SK-N-SH (cell line): ENCODE data around the gene OLAH. TPM values are rescaled to one million over a fixed set of nuclear protein-coding genes. Genes with fewer than 3 reads are reported as not detected.

Source experiments
- CTCF ChIA-PET: fragments of 300-600, 350-600 bp; formaldehyde crosslinking; extraction: SDS; loops from one replicate; lab custom pipeline; 2021; lab: Yijun Ruan, JAX
- POLR2A ChIA-PET: fragments of 350-600 bp; sonication (Branson Sonifier 250); formaldehyde crosslinking; extraction: SDS; loops from one replicate; lab custom pipeline; 2020; ENCODE audit warnings: antibody characterized with exemption, inconsistent platforms; lab: Yijun Ruan, JAX
- DNase-seq: peaks from one replicate; pipeline ENCODE4 v3.0.0; 2012
- H2AFZ ChIP-seq: fragments of 200-600 bp; sonication (generic); 2 replicates; pipeline ENCODE4 v1.8.1; 2016; ENCODE audit warnings: antibody characterized with exemption, mild to moderate bottlenecking, low read depth
- H3F3A ChIP-seq: fragments of 200-600 bp; sonication (generic); replicated peaks from 2 replicates; pipeline ENCODE3; 2016; ENCODE audit warnings: antibody characterized with exemption, mild to moderate bottlenecking; ENCODE audit not compliant: insufficient read depth
- H3K27ac ChIP-seq, 2 experiments: fragments of 200-500 bp in 1 of 2; fragments of 200-600 bp in 1 of 2; sonication (Bioruptor generic) in 1 of 2; sonication (generic), shearing (Covaris generic) in 1 of 2; 2 replicates each; pipeline versions ENCODE4 v1.5.1 to v1.6.1; 2014 to 2016; ENCODE audit warnings: low read depth in 2 of 2, inconsistent platforms in 1 of 2, low read length in 1 of 2, mild to moderate bottlenecking in 1 of 2, mixed read lengths in 1 of 2
- H3K27me3 ChIP-seq: fragments of 200-600 bp; sonication (generic), shearing (Covaris generic); 2 replicates; pipeline ENCODE4 v1.6.1; 2016; ENCODE audit warnings: mixed run types; ENCODE audit not compliant: insufficient read depth
- H3K36me3 ChIP-seq, 2 experiments: fragments of 200-500 bp in 1 of 2; fragments of 200-600 bp in 1 of 2; sonication (Bioruptor generic) in 1 of 2; sonication (generic) in 1 of 2; replicated peaks in 1 of 2; 2 replicates each; pipeline versions ENCODE3 to v1.5.1; 2014 to 2016; ENCODE audit warnings: low read length in 1 of 2, mild to moderate bottlenecking in 1 of 2; ENCODE audit not compliant: insufficient read depth in 2 of 2, control insufficient read depth in 1 of 2
- H3K4me1 ChIP-seq, 2 experiments: fragments of 200-500 bp in 1 of 2; fragments of 200-600 bp in 1 of 2; sonication (Bioruptor generic) in 1 of 2; sonication (generic), shearing (Covaris generic) in 1 of 2; 2 replicates each; pipeline versions ENCODE4 v1.5.1 to v1.6.1; 2014 to 2016; ENCODE audit warnings: low read depth in 1 of 2, low read length in 1 of 2, mixed run types in 1 of 2; ENCODE audit not compliant: insufficient read depth in 2 of 2, control insufficient read depth in 1 of 2
- H3K4me2 ChIP-seq: fragments of 200-600 bp; sonication (generic), shearing (Covaris generic); 2 replicates; pipeline ENCODE4 v1.6.1; 2017; ENCODE audit warnings: mixed run types
- H3K4me3 ChIP-seq, 2 experiments: fragments of 200-500 bp in 1 of 2; fragments of 200-600 bp in 1 of 2; sonication (Bioruptor generic) in 1 of 2; sonication (generic), shearing (Covaris generic) in 1 of 2; 2 replicates each; pipeline versions ENCODE4 v1.5.1 to v1.8.1; 2014 to 2016; ENCODE audit warnings: low read depth in 2 of 2, inconsistent platforms in 1 of 2, low read length in 1 of 2, mild to moderate bottlenecking in 1 of 2, mixed read lengths in 1 of 2, moderate library complexity in 1 of 2
- H3K79me2 ChIP-seq: fragments of 200-600 bp; sonication (generic); 2 replicates; pipeline ENCODE4 v1.8.1; 2017; ENCODE audit warnings: mild to moderate bottlenecking; ENCODE audit not compliant: insufficient read depth
- H3K9ac ChIP-seq: fragments of 200-600 bp; sonication (generic); 2 replicates; pipeline ENCODE4 v1.6.1; 2017; ENCODE audit warnings: mixed run types
- H3K9me2 ChIP-seq: fragments of 200-600 bp; sonication (generic); 2 replicates; pipeline ENCODE4 v1.6.1; 2017; ENCODE audit warnings: mixed run types
- H3K9me3 ChIP-seq: fragments of 200-600 bp; sonication (generic); 2 replicates; pipeline ENCODE4 v1.6.1; 2017; ENCODE audit warnings: mixed run types, mild to moderate bottlenecking, moderate library complexity
- H4K20me1 ChIP-seq: fragments of 200-600 bp; sonication (generic); 2 replicates; pipeline ENCODE4 v1.6.1; 2017; ENCODE audit warnings: mild to moderate bottlenecking, mixed run types; ENCODE audit not compliant: insufficient read depth
- ELF1 ChIP-seq: IDR thresholded peaks from 2 replicates; pipeline ENCODE4 v1.4.0; 2012
- EZH2phosphoT487 ChIP-seq: fragments of 200-600 bp; sonication (generic); IDR thresholded peaks from 2 replicates; pipeline ENCODE4 v1.6.1; 2017; ENCODE audit warnings: low read depth, mixed run types, mild to moderate bottlenecking, antibody characterized with exemption, moderate library complexity, borderline replicate concordance
- FOXJ3 ChIP-seq: sonication (generic); formaldehyde crosslinking; IDR thresholded peaks from 2 replicates; pipeline ENCODE4 v1.5.1; 2020; ENCODE audit warnings: mild to moderate bottlenecking, missing genetic modification reagents
- GABPA ChIP-seq: IDR thresholded peaks from 2 replicates; pipeline ENCODE4 v1.4.0; 2012; ENCODE audit warnings: low read depth, mild to moderate bottlenecking
- IRF3 ChIP-seq: fragments of 150-350 bp; IDR thresholded peaks from 2 replicates; pipeline ENCODE4 v1.6.1; 2016; ENCODE audit warnings: mild to moderate bottlenecking, low read depth, low read length
- JUND ChIP-seq: IDR thresholded peaks from 2 replicates; pipeline ENCODE4 v1.4.0; 2012
- MEF2A ChIP-seq: IDR thresholded peaks from 2 replicates; pipeline ENCODE4 v1.4.0; 2012; ENCODE audit warnings: low read depth, borderline replicate concordance
- NFIC ChIP-seq: IDR thresholded peaks from 2 replicates; pipeline ENCODE4 v1.4.0; 2012; ENCODE audit warnings: borderline replicate concordance
- NRF1 ChIP-seq: IDR thresholded peaks from 2 replicates; pipeline ENCODE4 v1.6.1; 2012; ENCODE audit warnings: low read depth, mild to moderate bottlenecking, low read length
- POLR2AphosphoS5 ChIP-seq: IDR thresholded peaks from 2 replicates; pipeline ENCODE4 v1.6.1; 2012; ENCODE audit warnings: low read depth, low read length
- SMC3 ChIP-seq: IDR thresholded peaks from 2 replicates; pipeline ENCODE4 v1.6.1; 2012; ENCODE audit warnings: low read depth, low read length, improper control_type of control experiment
- TAF1 ChIP-seq: IDR thresholded peaks from 2 replicates; pipeline ENCODE4 v1.6.1; 2012; ENCODE audit warnings: low read depth, mild to moderate bottlenecking, low read length, moderate library complexity, borderline replicate concordance
- TEAD4 ChIP-seq: IDR thresholded peaks from 2 replicates; pipeline ENCODE4 v1.4.0; 2012; ENCODE audit warnings: mild to moderate bottlenecking, borderline replicate concordance; ENCODE audit not compliant: insufficient read depth
- USF1 ChIP-seq: IDR thresholded peaks from 2 replicates; pipeline ENCODE4 v1.4.0; 2012; ENCODE audit warnings: low read depth, borderline replicate concordance
- USF2 ChIP-seq: fragments of 150-350 bp; IDR thresholded peaks from 2 replicates; pipeline ENCODE4 v1.6.1; 2017; ENCODE audit warnings: antibody characterized with exemption, low read length, low read depth, borderline replicate concordance
- YY1 ChIP-seq: IDR thresholded peaks from 2 replicates; pipeline ENCODE4 v1.4.0; 2012; ENCODE audit warnings: low read depth, mild to moderate bottlenecking
- WGBS: methylation state at CpG from one replicate; pipeline ENCODE4 v1.1.6; 2017; ENCODE audit warnings: low lambda C conversion rate; 5-methylcytosine and 5-hydroxymethylcytosine counted together
- polyA plus RNA-seq, 3 experiments: library from polyadenylated mRNA; depleted of rRNA; stranded (reverse); fragments of >200 nt; gene quantifications; 2 replicates each; pipeline ENCODE4 v1.2.3, GENCODE V29; 2012

The OLAH gene
- polyA plus RNA-seq, 1 of the 3 experiments (the other 2 are of a cell fraction), result not detected

GRCh38 chr10:15067154-15067553 lies 23.4 kb downstream of the OLAH start:
- 68% methylated on average over 5 of the region's 5 CpGs for WGBS
- Histone ChIP-seq H2AFZ (no peak overlapping the region), H3F3A (no peaks in the 10 kb centered on the region), H3K27ac (no peak overlapping the region), H3K4me1 (no peaks in the 10 kb centered on the region), H3K9me2 (no peaks in the 10 kb centered on the region), H3K79me2 (no peaks in the 10 kb centered on the region), H3K4me3 (no peak overlapping the region), H3K36me3 (no peaks in the 10 kb centered on the region), H3K9me3 (no peaks in the 10 kb centered on the region), H3K9ac (no peak overlapping the region), H3K27me3 (no peaks in the 10 kb centered on the region)
- DNase-seq, result no peak
- ChIA-PET CTCF (interaction anchor here (0.8 kb wide), 1 partner anchor 13 kb away, joined by 3 read pairs; no protein-coding TSS in a partner anchor), POLR2A (no interaction called here)
- TF ChIP-seq NRF1 (no peak), USF2 (no peak), USF1 (no peak), FOXJ3 (CRISPR knock-in tag) (no peak)
- TF ChIP-seq, all 33 proteins: peak for 0
- Histone ChIP-seq H3K4me2 (no peak overlapping the region), H4K20me1 (no peaks in the 10 kb centered on the region)

- CTCF ChIA-PET, result no interaction called here
- TF ChIP-seq EZH2phosphoT487 (no peak), JUND (no peak), NFIC (no peak), ELF1 (no peak), MEF2A (no peak), TAF1 (no peak), IRF3 (no peak), YY1 (no peak), TEAD4 (no peak), GABPA (no peak), POLR2AphosphoS5 (no peak), SMC3 (no peak)
- no peak for DNase-seq
- 36% methylated on average over 3 of the region's 3 CpGs for WGBS
- Histone ChIP-seq H3K27me3 (no peaks in the 10 kb centered on the region), H3K9me2 (no peaks in the 10 kb centered on the region), H3K79me2 (no peaks in the 10 kb centered on the region), H3K9ac (no peak overlapping the region), H4K20me1 (no peaks in the 10 kb centered on the region), H2AFZ (no peak overlapping the region), H3K4me1 (no peaks in the 10 kb centered on the region), H3K4me2 (no peak overlapping the region), H3K27ac (no peak overlapping the region), H3F3A (no peaks in the 10 kb centered on the region), H3K36me3 (no peaks in the 10 kb centered on the region), H3K4me3 (no peak overlapping the region), H3K9me3 (no peaks in the 10 kb centered on the region)
- POLR2A ChIA-PET, result no interaction called here
Measured at GRCh38 chr10:15068802-15069201, 25.1 kb downstream of the OLAH start.
